ENCODE measurements around the gene LSM3.

LSM3 gene

GRCh38 chr3:14158370-14158769 lies 20.2 kb upstream of the LSM3 start:
- no peak for DNase-seq

GRCh38 chr3:14159426-14159825 lies 19.2 kb upstream of the LSM3 start:
- no peak for DNase-seq

- no peak for DNase-seq
Measured at GRCh38 chr3:14161282-14161681, 17.3 kb upstream of the LSM3 start.

GRCh38 chr3:14162178-14162577 lies 16.4 kb upstream of the LSM3 start:
- DNase-seq: no peak

DNA sequence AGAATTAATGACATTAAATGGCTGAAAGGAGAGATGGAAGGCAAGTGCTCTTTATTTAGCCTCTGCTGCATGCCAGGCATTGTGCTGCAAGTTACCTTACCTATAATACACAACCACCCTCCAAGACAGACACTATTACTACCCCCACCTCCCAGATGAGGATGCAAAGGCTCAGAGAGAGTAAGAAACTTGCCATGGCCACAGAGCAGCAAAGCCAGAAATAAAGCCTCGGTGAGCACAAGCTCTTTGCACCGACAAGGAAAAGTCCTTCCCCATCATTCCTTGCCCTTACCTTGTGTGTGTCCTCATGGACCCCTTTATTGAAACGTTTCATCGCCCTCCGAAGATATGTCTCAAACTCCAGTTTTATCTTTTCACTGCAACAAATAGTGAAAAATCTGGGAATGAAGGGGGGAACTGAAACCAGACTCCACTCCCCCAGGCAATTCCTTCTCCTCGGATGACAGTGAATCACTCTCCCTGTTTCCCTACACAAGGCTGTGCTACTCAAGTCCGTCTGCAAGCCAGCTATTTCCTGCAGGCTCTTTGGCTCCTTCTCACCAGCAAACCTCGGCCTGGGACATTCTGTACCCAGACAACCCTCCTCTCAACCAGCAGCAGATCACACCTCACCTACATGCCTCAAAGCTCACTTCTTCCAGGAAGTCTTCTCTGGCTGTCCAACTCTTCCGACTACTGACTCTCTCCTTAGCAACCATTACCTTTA lies 11.6 kb upstream of the LSM3 start:
- DNase-seq: no peak

GRCh38 chr3:14169435-14169834 lies 9.2 kb upstream of the LSM3 start:
- DNase-seq: no peak

- no peak for DNase-seq
Measured at GRCh38 chr3:14169871-14170270, 8.7 kb upstream of the LSM3 start.

GRCh38 chr3:14170531-14171159 lies 8.0 kb upstream of the LSM3 start:
- no peak for DNase-seq

GRCh38 chr3:14172496-14172895 lies 6.1 kb upstream of the LSM3 start:
- no peak for DNase-seq

DNA sequence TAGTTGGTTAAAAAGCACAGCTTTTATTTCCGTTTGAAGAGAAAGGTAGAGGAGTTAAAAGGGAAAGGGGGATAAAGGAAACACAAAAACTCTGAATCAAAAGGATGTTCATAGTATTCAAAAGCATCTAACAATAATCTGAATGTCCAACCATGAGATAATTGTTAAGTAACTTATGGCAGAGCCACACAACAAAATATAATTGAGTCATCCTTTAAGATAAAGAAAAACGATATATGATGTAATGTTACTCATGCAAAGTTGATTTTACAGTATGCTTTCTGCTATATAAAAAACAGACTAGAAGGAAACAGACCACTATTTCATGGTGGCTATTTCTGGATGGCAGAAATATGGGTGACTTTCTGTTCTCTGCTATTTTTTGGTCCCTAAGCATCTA lies 4.1 kb upstream of the LSM3 start:
- DNase-seq: no peak

- no peak for DNase-seq
Measured at GRCh38 chr3:14175383-14176037, 3.1 kb upstream of the LSM3 start.

- no peak for DNase-seq
Measured at GRCh38 chr3:14177580-14178246, 904 bp upstream of the LSM3 start.

DNA sequence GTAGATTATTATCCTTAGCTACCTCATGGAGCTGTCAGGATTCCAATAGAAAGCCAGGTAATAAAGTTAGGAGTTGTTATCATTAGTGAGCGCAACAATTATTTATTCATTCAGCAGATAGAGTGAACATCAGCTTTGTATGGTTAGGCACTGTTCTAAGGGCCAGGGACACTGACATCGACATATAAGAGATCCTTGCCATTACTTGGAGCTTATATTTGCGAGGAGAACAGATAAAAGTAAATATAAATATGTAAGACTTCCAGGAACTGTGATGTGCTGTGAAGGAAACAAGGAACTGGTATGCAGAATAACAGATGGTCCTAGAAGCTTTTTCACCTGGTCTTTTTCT lies 473 bp downstream of the LSM3 start:
- DNase-seq: no peak

DNA sequence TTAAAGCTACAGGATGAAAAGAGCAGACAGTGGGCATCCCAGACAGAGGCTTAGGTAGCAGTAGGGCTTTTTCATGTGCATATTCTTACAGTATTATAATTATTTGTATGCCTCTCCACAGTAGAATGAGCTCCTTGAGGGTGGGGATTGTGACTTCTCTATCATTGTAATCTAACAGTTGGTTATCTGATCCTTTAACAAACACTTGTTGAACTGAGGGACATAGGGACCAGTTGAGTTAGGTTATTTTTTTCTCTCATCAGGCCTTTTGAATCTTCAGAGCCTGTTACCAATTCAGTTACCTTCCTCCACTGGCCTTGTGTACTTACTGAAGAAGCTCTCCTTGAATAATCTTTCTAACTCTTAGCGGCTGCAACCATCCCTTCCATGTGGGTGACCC lies 1.2 kb downstream of the LSM3 start:
- DNase-seq: no peak

DNA sequence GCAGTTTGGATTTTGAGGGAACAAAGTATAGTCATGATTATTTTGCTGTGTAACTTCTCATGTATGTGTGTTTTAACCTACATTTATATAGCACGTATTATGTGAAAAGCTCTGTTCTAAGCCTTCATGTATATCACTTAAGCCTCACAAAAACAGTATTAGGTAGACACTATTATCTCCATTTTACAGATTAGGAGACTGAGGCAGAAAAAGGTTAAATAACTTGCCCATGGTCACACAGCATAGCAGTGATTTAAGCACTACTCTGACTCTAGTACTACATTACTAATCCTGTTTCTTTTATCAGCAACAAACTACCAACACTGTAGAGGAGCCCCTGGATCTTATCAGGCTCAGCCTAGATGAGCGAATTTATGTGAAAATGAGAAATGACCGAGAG lies 2.6 kb downstream of the LSM3 start:
- no peak for DNase-seq

DNA sequence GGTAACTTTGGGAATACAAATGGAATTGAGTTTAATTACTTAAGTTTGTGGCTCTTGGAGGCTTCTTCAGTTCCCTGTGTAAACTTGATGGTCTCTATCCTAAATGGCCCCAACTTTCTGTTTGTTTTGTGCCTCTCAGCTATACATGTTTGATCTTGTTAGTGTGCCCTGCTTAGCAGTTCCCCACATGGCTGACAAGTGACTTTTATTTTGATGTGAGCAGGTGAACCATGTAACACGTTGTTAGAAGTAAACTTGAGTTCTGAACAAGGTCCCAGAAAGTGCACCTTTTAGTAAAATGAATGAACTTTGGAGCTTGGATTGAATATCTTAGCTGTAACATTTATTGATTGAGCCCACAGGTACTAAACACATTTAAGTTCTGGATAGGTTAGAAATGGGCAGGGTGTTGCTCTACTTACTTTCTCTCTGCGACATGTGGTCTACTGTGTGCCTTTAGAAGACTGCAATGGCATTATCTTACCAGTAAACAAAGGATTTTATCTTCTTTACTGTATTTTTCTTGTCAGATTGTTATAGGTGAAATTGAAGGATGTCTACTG lies 4.5 kb downstream of the LSM3 start:
- no peak for DNase-seq

GRCh38 chr3:14186854-14187458 lies 8.3 kb downstream of the LSM3 start:
- no peak for DNase-seq

DNA sequence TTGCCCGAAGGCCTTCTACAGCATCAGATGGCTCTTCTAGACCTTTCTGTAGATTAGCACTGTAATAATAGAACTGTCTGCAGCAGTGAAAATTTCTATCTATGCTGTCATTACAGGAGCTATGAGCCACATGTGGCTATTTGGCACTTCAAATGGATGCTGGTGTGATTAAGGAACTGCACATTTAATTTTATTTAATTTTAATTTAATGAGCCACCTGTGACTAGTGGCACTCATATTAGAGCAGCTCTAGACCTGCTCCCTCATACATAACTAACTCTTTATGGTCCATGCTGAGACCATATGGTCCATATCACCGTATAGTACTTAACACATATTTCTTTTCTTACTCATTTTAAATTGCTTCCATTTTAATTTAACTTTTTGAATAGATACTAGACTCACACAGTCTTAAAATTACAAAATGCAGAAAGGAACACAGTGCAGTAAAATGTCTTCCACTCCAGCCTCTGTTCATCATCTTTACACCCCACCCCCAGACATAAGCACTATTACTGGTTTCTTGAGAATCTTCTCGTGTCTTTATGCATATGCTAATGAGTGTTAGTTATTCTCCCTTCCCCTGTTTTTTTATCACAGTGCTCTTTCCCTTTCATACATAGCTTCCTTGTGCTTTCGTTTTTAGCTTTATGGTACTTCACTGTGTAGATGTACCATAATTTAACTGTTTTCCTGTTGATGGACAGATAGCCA lies 9.6 kb downstream of the LSM3 start:
- no peak for DNase-seq

GRCh38 chr3:14194865-14195264 lies 16.2 kb downstream of the LSM3 start:
- no peak for DNase-seq

- no peak for DNase-seq
Measured at GRCh38 chr3:14199641-14200040, 21.0 kb downstream of the LSM3 start.

DNA sequence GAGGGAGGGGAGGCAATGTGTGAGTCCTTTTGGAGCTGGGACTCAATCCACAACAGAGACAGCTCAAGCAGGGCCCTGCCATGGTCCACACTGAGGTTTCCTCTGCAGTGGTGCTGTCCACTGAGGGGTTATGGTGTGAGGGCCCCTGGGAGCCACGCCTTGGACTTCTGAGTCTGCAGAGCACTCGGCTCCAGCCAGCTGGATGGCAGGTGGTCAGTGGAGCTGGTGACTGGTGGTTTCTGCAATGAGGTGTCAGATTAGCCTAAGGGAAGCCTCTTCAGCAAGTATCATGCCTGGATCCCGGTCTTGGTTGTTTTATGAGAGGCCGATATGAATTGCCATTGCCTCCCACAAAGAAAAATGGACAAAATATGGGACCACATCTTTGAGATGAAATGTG lies 21.7 kb downstream of the LSM3 start:
- no peak for DNase-seq

DNA sequence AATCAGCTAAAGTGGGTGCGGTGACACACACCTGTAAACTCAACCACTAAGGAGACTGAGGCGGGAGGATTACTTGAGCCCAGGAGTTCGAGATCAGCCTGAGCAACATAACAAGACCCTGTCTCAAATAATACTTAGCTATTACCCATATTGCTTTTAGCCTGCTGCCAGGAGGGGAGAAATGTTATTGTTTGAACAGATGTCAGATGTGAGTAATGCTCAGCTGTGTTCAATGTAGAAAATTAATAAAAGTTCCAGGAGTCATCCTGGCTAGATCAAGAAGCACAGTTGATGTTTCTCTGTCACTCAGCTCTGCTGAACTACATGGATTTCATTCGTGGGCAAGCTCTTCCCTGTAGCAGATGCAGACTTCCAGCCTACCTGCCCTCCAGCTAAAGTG lies 22.2 kb downstream of the LSM3 start:
- DNase-seq: no peak

Data from COR-L47 (cell line).